Measurements from ENCODE around the gene IFI27L2.

The IFI27L2 gene

GRCh38 chr14:94089479-94089878 is 39.9 kb downstream of the IFI27L2 start:
- TF ChIP-seq TAF1 (IDR thresholded peaks at IDR 0.05; ENCODE audit: borderline replicate concordance, insufficient read depth, low read length) (no peak), REST (IDR thresholded peaks at IDR 0.05; ENCODE audit: insufficient read depth in 1 of 2, low read depth in 2 of 2, low read length in 2 of 2) (no peak), SIN3A (IDR thresholded peaks at IDR 0.05; ENCODE audit: borderline replicate concordance, insufficient read depth, low read length) (no peak), FOXP2 (optimal IDR thresholded peaks at IDR 0.05; ENCODE audit: borderline replicate concordance, extremely low read depth, extremely low read length, insufficient read depth) (no peak), POLR2AphosphoS5 (IDR thresholded peaks at IDR 0.05; ENCODE audit: low read depth, low read length) (no peak)

GRCh38 chr14:94088516-94088915 is 40.9 kb downstream of the IFI27L2 start:
- TF ChIP-seq TAF1 (IDR thresholded peaks at IDR 0.05; ENCODE audit: borderline replicate concordance, insufficient read depth, low read length) = no peak
- no peak for TF ChIP-seq REST (IDR thresholded peaks at IDR 0.05; ENCODE audit: insufficient read depth in 1 of 2, low read depth in 2 of 2, low read length in 2 of 2)
- TF ChIP-seq FOXP2 (optimal IDR thresholded peaks at IDR 0.05; ENCODE audit: borderline replicate concordance, extremely low read depth, extremely low read length, insufficient read depth) = no peak
- no peak for TF ChIP-seq POLR2AphosphoS5 (IDR thresholded peaks at IDR 0.05; ENCODE audit: low read depth, low read length)
- TF ChIP-seq SIN3A (IDR thresholded peaks at IDR 0.05; ENCODE audit: borderline replicate concordance, insufficient read depth, low read length) = no peak

- TF ChIP-seq REST (IDR thresholded peaks at IDR 0.05; ENCODE audit: insufficient read depth in 1 of 2, low read depth in 2 of 2, low read length in 2 of 2) (no peak), TAF1 (IDR thresholded peaks at IDR 0.05; ENCODE audit: borderline replicate concordance, insufficient read depth, low read length) (no peak), POLR2AphosphoS5 (IDR thresholded peaks at IDR 0.05; ENCODE audit: low read depth, low read length) (no peak), FOXP2 (optimal IDR thresholded peaks at IDR 0.05; ENCODE audit: borderline replicate concordance, extremely low read depth, extremely low read length, insufficient read depth) (no peak), SIN3A (IDR thresholded peaks at IDR 0.05; ENCODE audit: borderline replicate concordance, insufficient read depth, low read length) (no peak)
These were observed 41.5 kb downstream of the IFI27L2 start for GRCh38 chr14:94087891-94088290.

GRCh38 chr14:94081386-94081820 is 48.0 kb downstream of the IFI27L2 start:
- TF ChIP-seq POLR2AphosphoS5 (IDR thresholded peaks at IDR 0.05; ENCODE audit: low read depth, low read length) = no peak
- TF ChIP-seq FOXP2 (optimal IDR thresholded peaks at IDR 0.05; ENCODE audit: borderline replicate concordance, extremely low read depth, extremely low read length, insufficient read depth) = no peak
- TF ChIP-seq REST (IDR thresholded peaks at IDR 0.05; ENCODE audit: insufficient read depth in 1 of 2, low read depth in 2 of 2, low read length in 2 of 2) = no peak
- TF ChIP-seq TAF1 (IDR thresholded peaks at IDR 0.05; ENCODE audit: borderline replicate concordance, insufficient read depth, low read length) = no peak
- TF ChIP-seq SIN3A (IDR thresholded peaks at IDR 0.05; ENCODE audit: borderline replicate concordance, insufficient read depth, low read length) = no peak
